MM.1S (cell line): ENCODE measurements around the gene DLX5.

Experiments used
- CTCF ChIP-seq: fragments of 300-600 bp; sonication (generic); IDR thresholded peaks from 2 replicates; pipeline ENCODE4 v1.5.1; 2016; ENCODE audit warnings: antibody characterized with exemption, low read length, mixed read lengths
- EZH2 ChIP-seq: fragments of 300-600 bp; sonication (generic); optimal IDR thresholded peaks from 2 replicates; pipeline ENCODE3; 2017; ENCODE audit warnings: low read depth, mild to moderate bottlenecking, antibody characterized with exemption, low read length, mixed read lengths

GRCh38 chr7:96970739-96971138 lies 53.9 kb downstream of the DLX5 start:
- TF ChIP-seq EZH2 (no peak), CTCF (no peak)
